K562 (cell line): ENCODE data around the gene CYP2W1. TPM values are rescaled to one million over a fixed set of nuclear protein-coding genes. Genes with fewer than 3 reads are reported as not detected.

Experiments used
- ATAC-seq: fragments of 200-7000 bp; cut with Tn5 transposase; 3 replicates; pipeline ENCODE4 v1.9.1; 2020; ENCODE audit warnings: moderate library complexity
- BruUV-seq: library from RNA; stranded (reverse); fragments of 400-500 nt; replicated peaks from 2 replicates; lab custom pipeline; 2021; lab: Mats Ljungman, UMichigan
- CTCF ChIA-PET: fragments of 300-600 bp; formaldehyde crosslinking; extraction: SDS; loops from one replicate; lab custom pipeline; 2021; ENCODE audit warnings: low intra/inter-chr PET ratio; lab: Yijun Ruan, JAX
- POLR2A ChIA-PET: fragments of 300-600, 350-650 bp; sonication (Branson Sonifier 250); formaldehyde crosslinking; extraction: SDS; loops from one replicate; lab custom pipeline; 2021; ENCODE audit warnings: antibody characterized with exemption, inconsistent platforms; lab: Yijun Ruan, JAX
- DNase-seq, 4 experiments: peaks; one replicate each; pipeline versions ENCODE4 v3.0.0 to v3.0.0-alpha.2; 2011 to 2018; ENCODE audit warnings: low spot score in 3 of 4, mixed read lengths in 3 of 4; ENCODE audit errors: extremely low read depth in 1 of 4
- FAIRE-seq: peaks from 2 replicates; lab custom pipeline; 2011; peaks lifted over from hg19 to GRCh38; lab: Jason Lieb, UNC
- H2AFZ ChIP-seq: 2 replicates; pipeline ENCODE4 v1.6.0; 2011; ENCODE audit warnings: low read depth, low read length, control low read depth, inconsistent platforms
- H3K27ac ChIP-seq: fragments of 200-600 bp; 3 replicates; pipeline ENCODE4 v1.8.0; 2011; ENCODE audit warnings: low read depth, mild to moderate bottlenecking, control low read depth, inconsistent platforms, low read length, moderate library complexity, mixed read lengths; ENCODE audit errors: extremely low read depth
- H3K27me3 ChIP-seq, 2 experiments: fragments of 300-600 bp in 1 of 2; 2 replicates in 1 of 2; 3 replicates in 1 of 2; pipeline versions ENCODE4 v1.6.0 to v1.8.0; 2011; ENCODE audit warnings: inconsistent platforms in 2 of 2, low read length in 2 of 2, mild to moderate bottlenecking in 1 of 2, mixed read lengths in 1 of 2, moderate library complexity in 1 of 2; ENCODE audit not compliant: control insufficient read depth in 2 of 2, insufficient read depth in 2 of 2
- H3K36me3 ChIP-seq: fragments of 300-600 bp; 3 replicates; pipeline ENCODE4 v1.8.0; 2011; ENCODE audit warnings: mild to moderate bottlenecking, low read length, inconsistent platforms; ENCODE audit not compliant: control insufficient read depth, insufficient read depth
- H3K4me1 ChIP-seq, 2 experiments: fragments of 200-600 bp in 1 of 2; replicated peaks in 1 of 2; 2 replicates in 1 of 2; 3 replicates in 1 of 2; pipeline versions ENCODE4 v1.5.1 to v1.8.0; 2011; ENCODE audit warnings: inconsistent platforms in 2 of 2, low read length in 2 of 2, mild to moderate bottlenecking in 1 of 2, mixed read lengths in 1 of 2, moderate library complexity in 1 of 2; ENCODE audit not compliant: control insufficient read depth in 2 of 2, insufficient read depth in 2 of 2
- H3K4me2 ChIP-seq: 2 replicates; pipeline ENCODE4 v1.6.1; 2011; ENCODE audit warnings: low read length, control low read depth, inconsistent platforms, mixed read lengths; ENCODE audit not compliant: insufficient read depth
- H3K4me3 ChIP-seq: fragments of 200-600 bp; sonication (generic), shearing (Covaris generic); 2 replicates; pipeline ENCODE4 v1.5.1; 2016; ENCODE audit warnings: control low read depth, inconsistent platforms
- H3K79me2 ChIP-seq: fragments of 200-600 bp; 3 replicates; pipeline ENCODE4 v1.8.0; 2011; ENCODE audit warnings: low read length, inconsistent platforms; ENCODE audit not compliant: control insufficient read depth, insufficient read depth
- H3K9ac ChIP-seq, 2 experiments: 2 replicates each; pipeline versions ENCODE4 v1.6.0 to v1.6.1; 2011; ENCODE audit warnings: low read depth in 2 of 2, low read length in 2 of 2, control low read depth in 1 of 2, inconsistent platforms in 1 of 2, mild to moderate bottlenecking in 1 of 2, mixed read lengths in 1 of 2; ENCODE audit not compliant: insufficient read depth in 1 of 2
- H3K9me1 ChIP-seq: one replicate; pipeline ENCODE4 v1.6.0; 2011; ENCODE audit warnings: inconsistent platforms, mild to moderate bottlenecking, low read length, moderate library complexity; ENCODE audit not compliant: control insufficient read depth, insufficient read depth
- H3K9me3 ChIP-seq: replicated peaks from 2 replicates; pipeline ENCODE4 v1.5.1; 2011; ENCODE audit warnings: low read depth, low read length, inconsistent platforms; ENCODE audit not compliant: control insufficient read depth, insufficient read depth
- H4K20me1 ChIP-seq: replicated peaks from 2 replicates; pipeline ENCODE4 v1.6.1; 2011; ENCODE audit warnings: low read length, inconsistent platforms, mixed read lengths; ENCODE audit not compliant: control insufficient read depth, insufficient read depth
- BRCA1 ChIP-seq, 2 experiments: fragments of 450-650 bp in 1 of 2; sonication (generic) in 1 of 2; formaldehyde crosslinking in 1 of 2; IDR thresholded peaks; 2 replicates each; pipeline versions ENCODE4 v1.5.0 to v1.6.1; 2017 to 2020; ENCODE audit warnings: mild to moderate bottlenecking in 1 of 2, missing genetic modification reagents in 1 of 2
- POLR3G ChIP-seq: IDR thresholded peaks from 2 replicates; pipeline ENCODE4 v1.6.1; 2011; ENCODE audit not compliant: insufficient read length, insufficient replicate concordance; ENCODE audit errors: extremely low read depth
- TFAP4 ChIP-seq: sonication (generic); formaldehyde crosslinking; IDR thresholded peaks from 2 replicates; pipeline ENCODE4 v1.8.0; 2022; ENCODE audit warnings: missing genetic modification reagents, mild to moderate bottlenecking, moderate library complexity, borderline replicate concordance
- ZFX ChIP-seq: sonication (generic); formaldehyde crosslinking; IDR thresholded peaks from 2 replicates; pipeline ENCODE4 v1.8.0; 2022; ENCODE audit warnings: mild to moderate bottlenecking, missing genetic modification reagents, moderate library complexity
- WGBS: fragments of 100-300 bp; shearing (Covaris generic); methylation state at CpG from one replicate; pipeline ENCODE4 v1.1.6; 2016; ENCODE audit warnings: low coverage, mixed read lengths; ENCODE audit not compliant: insufficient coverage; ENCODE audit errors: missing lambda C conversion rate; 5-methylcytosine and 5-hydroxymethylcytosine counted together
- in situ Hi-C: fragments of 300-500 bp; cut with MboI; formaldehyde crosslinking; loops from 4 replicates; pipeline ENCODE4 v1.15.0; 2018; ENCODE audit warnings: inconsistent platforms, mixed read lengths
- intact Hi-C: fragments of 100-400 bp; cut with micrococcal nuclease; formaldehyde crosslinking; loops from 2 replicates; pipeline ENCODE4 v1.14.2; 2022
- polyA plus RNA-seq, 8 experiments: library from polyadenylated mRNA; depleted of rRNA in 4 of 8; stranded (reverse) in 5 of 8; unstranded in 3 of 8; fragments of >200 nt; fragmentation: Nextera tagmentation in 2 of 8; fragmentation: Illumina TruSeq in 1 of 8; extraction: Ambion mirVana in 2 of 8; extraction: Trizol in 1 of 8; gene quantifications; 2 replicates each; pipeline versions ENCODE4 v1.2.1 to v1.2.3, GENCODE V29; 2011 to 2014; ENCODE audit warnings: inconsistent platforms in 1 of 8, missing spikeins in 1 of 8
- total RNA-seq, 7 experiments: library from RNA; depleted of rRNA in 6 of 7; stranded (reverse); fragments of >200 nt in 6 of 7; fragmentation: Illumina TruSeq in 2 of 7; extraction: Trizol in 2 of 7; gene quantifications; 2 replicates each; pipeline versions ENCODE4 v1.2.1 to v1.2.3, GENCODE V29; 2011 to 2021; ENCODE audit warnings: low replicate concordance in 1 of 7

Gene CYP2W1
- total and polyA plus RNA-seq, 9 of the 15 experiments (the other 6 are each of a cell fraction or from before 2014, with no cell fraction given): not detected

- ChIA-PET POLR2A (interaction anchor here (0.6 to 1.0 kb wide), 2 partner anchors 11 to 116 kb away, joined by 3 read pairs; no protein-coding TSS in a partner anchor), CTCF (no interaction called here)
- no peaks in the 10 kb centered on the region for H3K36me3 ChIP-seq
- BruUV-seq: no TSS peak
- H2AFZ ChIP-seq: no peak overlapping the region
- no peaks in the 10 kb centered on the region for H3K9me3 ChIP-seq
- WGBS: 73% methylated on average over 11 of the region's 15 CpGs
- TF ChIP-seq TFAP4 (CRISPR knock-in tag) (no peak), BRCA1 (IDR thresholded peaks at IDR 0.05) (no peak), BRCA1 (CRISPR knock-in tag; IDR thresholded peaks at IDR 0.05) (no peak), POLR3G (no peak), ZFX (CRISPR knock-in tag) (no peak)
- no peak overlapping the region for H3K4me2 ChIP-seq
- no peak overlapping the region for H3K27ac ChIP-seq
- H3K27me3 ChIP-seq: peaks cover 5 to 15% of the 10 kb centered on the region in 2 experiments; a peak in 4 of 5 replicates
- H3K9ac ChIP-seq: peak overlapping the region in 1 of 2 experiments; percentile 28; a peak in 1 of 4 replicates
- peaks cover 0 to 83% of the 10 kb centered on the region in 2 experiments; a peak in 2 of 5 replicates for H3K4me1 ChIP-seq
- H3K4me3 ChIP-seq: no peak overlapping the region
- H3K9me1 ChIP-seq: peaks cover 2% of the 10 kb centered on the region
- no peak for DNase-seq
- no peaks in the 10 kb centered on the region for H4K20me1 ChIP-seq
- H3K79me2 ChIP-seq: no peaks in the 10 kb centered on the region
- no peak for FAIRE-seq
- intact Hi-C loops: no loop called here
- ATAC-seq: no peak
- in situ Hi-C loops: loop anchor here (25.0 kb wide), 1 partner anchor 173 kb away; the partner anchor contains the start of gene ZFAND2A
These were observed 6.1 kb downstream of the CYP2W1 start for GRCh38 chr7:988963-989529.
